Naive thymus-derived CD8-positive, alpha-beta T cell (primary cell): ENCODE data around the gene ALG12. TPM values are rescaled to one million over a fixed set of nuclear protein-coding genes. Genes with fewer than 3 reads are reported as not detected.

Experiments used
- ATAC-seq, 2 donors: fragments of 150-1000 bp; cut with Tn5 transposase in 1 of 2; sonication (Bioruptor Pico), chemical (Tn5 transposase) in 1 of 2; 1 replicate in 1 of 2; 2 replicates in 1 of 2; pipeline ENCODE4 v1.10.0; 2021; ENCODE audit warnings: mild to moderate bottlenecking in 2 of 2, moderate library complexity in 2 of 2
- POLR2A ChIA-PET: fragments of 350-600 bp; sonication (Branson Sonifier 250); formaldehyde crosslinking; loops from one replicate; lab custom pipeline; 2021; ENCODE audit warnings: antibody characterized with exemption; lab: Charles Lee
- DNase-seq, 10 donors: peaks; one replicate each; pipeline versions ENCODE4 v3.0.0 to v3.0.0-alpha.2; 2020 to 2022
- H3K27ac Mint-ChIP-seq, 10 donors: one replicate each; pipeline ENCODE4 v1.8.0; 2020 to 2022; ENCODE audit warnings: mild to moderate bottlenecking in 10 of 10, mixed read lengths in 10 of 10, moderate library complexity in 4 of 10, inconsistent platforms in 1 of 10
- H3K27me3 Mint-ChIP-seq, 5 donors: one replicate each; pipeline ENCODE4 v1.8.0; 2021 to 2022; ENCODE audit warnings: mixed read lengths in 5 of 5
- H3K36me3 Mint-ChIP-seq, 3 donors: one replicate each; pipeline ENCODE4 v1.8.0; 2020 to 2022; ENCODE audit warnings: mixed read lengths in 3 of 3, mild to moderate bottlenecking in 2 of 3, inconsistent platforms in 1 of 3
- H3K4me1 Mint-ChIP-seq, 4 donors: one replicate each; pipeline ENCODE4 v1.8.0; 2021 to 2022; ENCODE audit warnings: mixed read lengths in 4 of 4
- H3K4me3 Mint-ChIP-seq, 10 donors: one replicate each; pipeline ENCODE4 v1.8.0; 2020 to 2022; ENCODE audit warnings: mild to moderate bottlenecking in 10 of 10, mixed read lengths in 10 of 10, moderate library complexity in 6 of 10, inconsistent platforms in 1 of 10
- H3K9me3 Mint-ChIP-seq, 9 donors: one replicate each; pipeline ENCODE4 v1.8.0; 2020 to 2022; ENCODE audit warnings: mixed read lengths in 9 of 9, mild to moderate bottlenecking in 3 of 9, inconsistent platforms in 1 of 9, moderate library complexity in 1 of 9
- polyA plus RNA-seq, 3 donors: library from polyadenylated mRNA; unstranded; fragments of 300-500 nt; fragmentation: Illumina TruSeq; gene quantifications; one replicate each; pipeline ENCODE4 v1.2.3, GENCODE V29; 2021
- total RNA-seq, 8 experiments: library from RNA in 2 of 8; stranded (reverse) in 2 of 8; gene quantifications; one replicate each; pipeline ENCODE4 v1.2.3 and lab custom pipeline; 2021 to 2026

ALG12 gene
- total and polyA plus RNA-seq, 5 experiments from 2014 or later, result 10.8 to 23.6 (median 17.0) TPM

DNA sequence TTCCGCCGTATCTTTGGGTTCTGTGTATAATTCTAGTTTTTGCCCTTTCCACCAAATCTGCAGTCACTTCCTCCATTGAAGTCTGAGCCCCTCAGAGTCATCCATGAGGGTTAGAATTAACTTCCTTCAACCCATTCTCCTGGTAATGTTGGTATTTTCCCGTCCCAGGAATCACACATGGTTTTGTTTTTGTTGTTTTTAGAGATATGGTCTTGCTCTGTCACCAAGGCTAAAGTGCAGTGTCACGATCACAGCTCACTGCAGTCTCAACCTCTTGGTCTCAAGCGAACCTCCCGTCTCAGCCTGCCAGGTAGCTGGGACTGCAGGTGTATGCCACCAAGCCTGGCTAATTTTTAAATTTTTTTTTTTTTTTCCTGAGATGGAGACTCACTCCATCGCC lies 45.9 kb downstream of the ALG12 start:
- peaks cover 18 to 39% (median 28%) of the 10 kb centered on the region in 3 donors for H3K36me3 Mint-ChIP-seq
- peaks cover 27 to 66% (median 54%) of the 10 kb centered on the region in 4 donors for H3K4me1 Mint-ChIP-seq
- peaks cover 0 to 24% (median 12%) of the 10 kb centered on the region in 9 donors for H3K9me3 Mint-ChIP-seq
- peak overlapping the region in 5 of 10 donors; percentile 3 to 68 (median 12) for H3K27ac Mint-ChIP-seq
- no peaks in the 10 kb centered on the region for H3K27me3 Mint-ChIP-seq
- H3K4me3 Mint-ChIP-seq, result no peak overlapping the region
- DNase-seq, result no peak
- POLR2A ChIA-PET, result no interaction called here
- no peak for ATAC-seq

DNA sequence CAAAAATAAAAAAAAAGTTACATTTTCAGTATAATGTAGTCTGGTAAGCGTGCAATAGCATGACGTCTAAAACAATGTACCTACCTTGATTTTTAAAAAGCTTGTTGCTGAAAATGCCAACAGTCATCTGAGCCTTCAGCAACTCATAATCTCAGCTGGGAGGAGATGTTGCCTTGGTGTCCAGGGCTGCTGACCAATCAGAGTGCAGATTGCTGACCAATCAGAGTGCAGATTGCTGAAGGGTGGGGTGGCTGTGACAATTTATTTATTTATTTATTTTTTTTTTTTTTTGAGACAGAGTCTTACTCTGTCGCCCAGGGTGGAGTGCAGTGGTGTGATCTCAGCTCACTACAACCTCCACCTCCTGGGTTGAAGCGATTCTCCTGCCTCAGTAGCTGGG lies 46.8 kb downstream of the ALG12 start:
- POLR2A ChIA-PET, result interaction anchor here (0.6 to 0.7 kb wide), 2 partner anchors 59 to 110 kb away, joined by 3 to 5 read pairs; no protein-coding TSS in a partner anchor
- Mint-ChIP-seq H3K27me3 (no peaks in the 10 kb centered on the region), H3K27ac (peak overlapping the region in 2 of 10 donors; percentile 25 to 62), H3K4me3 (no peak overlapping the region), H3K9me3 (peaks cover 1 to 33% (median 18%) of the 10 kb centered on the region in 9 donors), H3K36me3 (peaks cover 27 to 43% (median 36%) of the 10 kb centered on the region in 3 donors), H3K4me1 (peaks cover 29 to 67% (median 61%) of the 10 kb centered on the region in 4 donors)
- ATAC-seq (no peak), DNase-seq (no peak)

DNA sequence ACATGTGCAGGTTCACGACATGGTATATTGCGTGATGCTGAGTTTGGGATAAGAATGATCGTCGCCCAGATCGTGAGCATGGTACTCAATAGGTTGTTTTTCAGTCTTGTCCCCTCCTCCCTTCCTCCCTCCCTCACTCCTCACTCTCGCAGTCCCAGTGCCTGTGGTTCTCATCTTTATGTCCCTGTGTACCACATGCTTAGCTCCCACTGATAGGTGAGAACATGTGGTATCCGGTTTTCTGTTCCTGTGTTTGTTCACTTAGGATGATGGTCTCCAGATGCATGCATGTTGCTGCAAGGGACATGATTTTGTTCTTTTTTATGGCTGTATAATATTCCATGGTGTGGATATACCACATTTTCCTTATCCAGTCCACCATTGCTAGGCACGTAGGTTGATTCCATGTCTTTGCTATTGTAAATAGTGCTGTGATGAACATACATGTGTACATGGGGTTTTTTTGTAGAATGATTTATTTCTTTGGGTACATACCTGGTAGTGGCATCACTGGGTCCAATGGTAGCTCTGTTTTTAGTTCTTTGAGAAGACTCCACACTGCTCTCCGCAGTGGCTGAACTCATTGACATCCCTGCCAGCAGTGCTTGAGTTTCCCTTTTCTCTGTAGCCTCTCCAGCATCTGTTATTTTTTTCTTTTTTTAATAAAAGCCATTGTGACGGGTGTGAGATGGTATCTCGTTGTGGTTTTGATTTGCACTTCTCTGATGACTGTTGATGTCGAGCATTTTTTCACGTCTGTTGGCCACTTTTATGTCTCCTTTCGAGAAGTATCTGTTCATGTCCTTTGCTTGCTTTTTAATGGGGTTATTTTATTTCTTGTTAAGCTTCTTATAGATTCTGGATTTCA lies 48.2 kb downstream of the ALG12 start:
- Mint-ChIP-seq H3K4me1 (peaks cover 25 to 72% (median 58%) of the 10 kb centered on the region in 4 donors), H3K9me3 (peaks cover 1 to 42% (median 28%) of the 10 kb centered on the region in 9 donors), H3K27me3 (no peaks in the 10 kb centered on the region), H3K4me3 (peak overlapping the region in 9 of 10 donors; percentile 5 to 59 (median 35)), H3K27ac (peak overlapping the region in 9 of 10 donors; percentile 49 to 90 (median 76)), H3K36me3 (peaks cover 38 to 44% (median 42%) of the 10 kb centered on the region in 3 donors)
- ATAC-seq (peak; percentile 73 to 85), DNase-seq (peak in 4 of 10 donors; percentile 30 to 52 (median 50))
- POLR2A ChIA-PET, result interaction anchor here (0.5 to 0.7 kb wide), 2 partner anchors 16 to 134 kb away, joined by 3 to 7 read pairs; no protein-coding TSS in a partner anchor

DNA sequence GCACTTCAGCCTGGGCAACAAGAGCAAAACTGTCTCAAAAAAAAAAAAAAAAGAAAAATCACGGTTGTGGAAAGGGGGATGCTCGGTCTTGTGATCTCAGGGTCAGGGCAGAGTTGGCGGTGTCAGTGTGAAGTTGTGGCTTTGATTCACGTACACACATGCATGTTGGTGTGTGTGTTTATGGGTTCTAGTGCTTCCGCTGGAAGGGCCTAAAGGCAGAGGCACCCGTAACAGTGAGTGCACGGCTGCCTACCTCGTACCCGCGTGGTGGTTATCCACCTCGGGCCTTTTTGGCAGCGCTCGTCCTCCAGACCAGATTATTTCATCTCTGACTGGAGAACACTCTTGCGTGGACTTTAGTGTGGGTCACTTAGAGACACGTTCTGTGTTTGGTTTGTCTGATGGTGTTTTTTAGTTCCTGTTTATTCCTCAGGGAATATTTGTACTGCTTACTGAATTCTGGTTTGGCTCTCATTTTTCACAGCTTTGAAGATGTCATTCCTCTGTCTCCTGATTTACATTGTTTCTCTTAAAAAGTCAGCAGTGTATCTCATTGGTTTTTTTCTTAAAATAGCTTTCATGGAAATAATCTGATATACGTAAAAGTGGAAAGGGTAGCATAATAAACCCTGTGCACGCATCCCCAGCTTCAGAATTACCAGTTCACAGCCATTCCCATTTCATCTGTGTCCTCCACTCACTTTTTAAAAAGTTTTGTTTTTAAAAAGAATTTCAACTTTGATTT lies 49.0 kb downstream of the ALG12 start:
- H3K36me3 Mint-ChIP-seq, result peaks cover 37 to 42% (median 38%) of the 10 kb centered on the region in 3 donors
- no peaks in the 10 kb centered on the region for H3K27me3 Mint-ChIP-seq
- peaks cover 26 to 70% (median 57%) of the 10 kb centered on the region in 4 donors for H3K4me1 Mint-ChIP-seq
- no peak for DNase-seq
- H3K4me3 Mint-ChIP-seq, result peak overlapping the region in 6 of 10 donors; percentile 9 to 57 (median 40)
- POLR2A ChIA-PET, result interaction anchor here (0.7 to 1.2 kb wide), 3 partner anchors 15 to 517 kb away, joined by 3 to 6 read pairs (median 5); partner anchors contain the start of genes ALG12 and CRELD2
- peaks cover 1 to 44% (median 28%) of the 10 kb centered on the region in 9 donors for H3K9me3 Mint-ChIP-seq
- no peak for ATAC-seq
- peak overlapping the region in 8 of 10 donors; percentile 20 to 90 (median 68) for H3K27ac Mint-ChIP-seq

DNA sequence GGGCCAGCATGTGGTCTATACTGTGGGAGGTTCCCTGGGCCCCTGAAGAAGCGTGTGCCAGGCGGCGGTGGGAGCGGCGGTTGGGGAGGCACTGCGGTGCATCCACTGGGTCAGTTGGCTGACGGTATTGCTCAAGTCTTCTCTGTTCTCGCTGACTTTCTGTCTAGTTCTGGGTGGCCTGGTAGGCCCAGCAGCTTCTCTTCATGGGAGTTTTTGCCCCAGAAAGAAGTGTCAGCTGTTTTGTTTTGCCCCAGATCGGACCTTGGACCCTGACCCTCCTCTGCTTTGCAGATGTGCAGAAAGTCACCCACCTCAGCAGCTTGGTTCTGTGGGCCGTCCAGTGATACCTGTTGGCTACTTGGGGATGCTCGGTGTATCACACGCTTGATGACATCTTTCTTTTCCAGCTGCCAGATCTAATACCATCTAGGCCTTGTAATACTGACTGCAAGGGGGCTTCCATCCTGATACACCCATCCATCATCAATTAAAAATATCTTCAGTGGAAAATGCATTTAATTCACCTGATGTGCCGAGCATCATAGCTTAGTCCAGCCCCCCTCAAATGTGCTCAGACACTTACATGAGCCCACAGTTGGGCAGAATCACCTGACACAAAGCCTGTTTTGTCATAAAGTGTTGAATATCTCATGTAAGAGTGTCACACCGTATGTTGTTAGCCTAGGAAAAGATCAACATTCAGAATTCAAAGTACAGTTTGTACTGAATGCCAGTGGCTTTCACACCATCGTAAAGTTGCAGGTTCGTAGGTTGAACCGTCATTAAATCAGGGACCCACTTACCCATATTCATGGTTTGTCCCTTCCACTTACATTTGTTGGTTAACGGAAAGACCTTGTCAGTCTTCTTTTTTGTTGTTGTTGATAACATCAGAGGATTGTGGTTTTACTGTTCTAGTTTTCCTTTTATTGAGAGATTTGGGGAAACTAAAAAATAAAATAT lies 50.7 kb downstream of the ALG12 start:
- DNase-seq, result no peak
- Mint-ChIP-seq H3K9me3 (peaks cover 1 to 44% (median 28%) of the 10 kb centered on the region in 9 donors), H3K4me1 (peaks cover 30 to 69% (median 55%) of the 10 kb centered on the region in 4 donors), H3K27me3 (no peaks in the 10 kb centered on the region), H3K36me3 (peaks cover 29 to 39% (median 32%) of the 10 kb centered on the region in 3 donors), H3K27ac (peak overlapping the region in 8 of 10 donors; percentile 2 to 90 (median 75)), H3K4me3 (peak overlapping the region in 7 of 10 donors; percentile 7 to 63 (median 20))
- POLR2A ChIA-PET, result interaction anchor here (1.2 kb wide), 1 partner anchor 51 kb away, joined by 5 read pairs; the partner anchor contains the start of genes ALG12 and CRELD2
- peak in 1 of 2 donors; percentile 24 for ATAC-seq

DNA sequence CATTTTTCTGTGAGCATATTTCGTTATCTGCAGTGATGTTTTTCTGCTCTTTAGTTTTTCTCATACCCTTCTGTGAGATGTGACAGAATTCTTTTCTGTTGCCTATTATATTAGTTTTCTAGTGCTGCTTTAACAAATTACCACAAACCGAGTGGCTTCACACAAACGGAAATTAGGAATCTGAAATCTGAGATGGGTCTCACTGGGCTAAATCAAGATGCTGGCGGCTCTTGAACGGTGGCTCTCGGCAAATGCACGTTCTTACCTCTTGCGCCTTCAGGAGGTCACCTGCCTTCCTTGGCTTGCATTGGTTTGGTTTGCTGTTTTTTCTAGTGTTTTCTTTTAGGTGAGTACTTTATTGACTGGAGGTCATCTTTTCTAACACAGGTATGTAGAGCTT lies 51.6 kb downstream of the ALG12 start:
- Mint-ChIP-seq H3K9me3 (peaks cover 1 to 44% (median 28%) of the 10 kb centered on the region in 9 donors), H3K27ac (peak overlapping the region in 5 of 10 donors; percentile 2 to 76 (median 66)), H3K27me3 (no peaks in the 10 kb centered on the region), H3K36me3 (peaks cover 29 to 39% (median 32%) of the 10 kb centered on the region in 3 donors), H3K4me3 (peak overlapping the region in 3 of 10 donors; percentile 10 to 42 (median 16)), H3K4me1 (peaks cover 31 to 71% (median 56%) of the 10 kb centered on the region in 4 donors)
- POLR2A ChIA-PET, result no interaction called here
- DNase-seq (no peak), ATAC-seq (no peak)

DNA sequence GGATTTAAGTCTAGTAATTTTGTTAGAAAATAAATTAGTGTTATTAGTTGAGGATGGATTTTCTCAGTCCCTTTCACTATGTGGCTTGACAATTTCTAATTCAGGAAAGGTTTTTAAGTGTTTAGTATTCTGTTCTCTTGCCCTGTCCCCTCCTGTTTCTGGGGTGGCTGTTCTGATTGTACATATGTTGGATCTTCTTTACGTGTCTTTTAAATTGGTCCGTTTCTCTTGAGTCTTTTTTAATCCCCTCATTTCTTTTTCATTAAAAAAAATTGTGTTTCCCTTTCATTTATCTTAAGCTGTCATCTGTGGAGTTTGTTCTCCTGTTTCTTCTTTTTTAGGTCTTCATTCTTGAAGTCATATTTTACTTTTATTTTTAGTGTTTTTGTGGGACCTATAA lies 52.1 kb downstream of the ALG12 start:
- H3K36me3 Mint-ChIP-seq, result peaks cover 29 to 39% (median 32%) of the 10 kb centered on the region in 3 donors
- peaks cover 31 to 75% (median 60%) of the 10 kb centered on the region in 4 donors for H3K4me1 Mint-ChIP-seq
- no peak for ATAC-seq
- peak overlapping the region in 1 of 10 donors; percentile 8 for H3K4me3 Mint-ChIP-seq
- H3K9me3 Mint-ChIP-seq, result peaks cover 1 to 44% (median 28%) of the 10 kb centered on the region in 9 donors
- H3K27me3 Mint-ChIP-seq, result no peaks in the 10 kb centered on the region
- DNase-seq, result no peak
- H3K27ac Mint-ChIP-seq, result peak overlapping the region in 1 of 10 donors; percentile 76
- POLR2A ChIA-PET, result interaction anchor here (0.7 kb wide), 1 partner anchor 200 kb away, joined by 4 read pairs; no protein-coding TSS in a partner anchor

DNA sequence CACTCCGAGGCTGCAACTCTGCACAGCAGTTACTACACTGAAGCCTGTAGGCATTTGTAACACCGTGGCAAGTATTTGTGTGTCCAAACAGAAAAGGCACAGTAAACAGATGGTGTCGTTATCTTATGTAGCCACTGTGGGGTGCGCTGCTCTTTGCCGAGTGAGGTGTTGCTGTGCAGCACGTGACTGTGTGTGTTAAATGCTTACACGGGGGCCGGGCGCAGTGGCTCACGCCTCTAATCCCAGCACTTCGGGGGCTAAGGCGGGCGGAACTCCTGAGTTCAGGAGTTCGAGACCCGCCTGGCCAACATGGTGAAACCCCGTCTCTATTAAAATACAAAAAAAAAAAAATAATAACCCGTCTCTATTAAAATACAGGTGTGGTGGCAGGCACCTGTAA lies 53.1 kb downstream of the ALG12 start:
- no peak overlapping the region for H3K4me3 Mint-ChIP-seq
- DNase-seq, result no peak
- POLR2A ChIA-PET, result interaction anchor here (0.7 kb wide), 1 partner anchor 8 kb away, joined by 4 read pairs; no protein-coding TSS in a partner anchor
- H3K27ac Mint-ChIP-seq, result no peak overlapping the region
- ATAC-seq, result no peak
- H3K36me3 Mint-ChIP-seq, result peaks cover 27 to 38% (median 32%) of the 10 kb centered on the region in 3 donors
- no peaks in the 10 kb centered on the region for H3K27me3 Mint-ChIP-seq
- H3K4me1 Mint-ChIP-seq, result peaks cover 30 to 76% (median 59%) of the 10 kb centered on the region in 4 donors
- H3K9me3 Mint-ChIP-seq, result peaks cover 1 to 39% (median 26%) of the 10 kb centered on the region in 9 donors

DNA sequence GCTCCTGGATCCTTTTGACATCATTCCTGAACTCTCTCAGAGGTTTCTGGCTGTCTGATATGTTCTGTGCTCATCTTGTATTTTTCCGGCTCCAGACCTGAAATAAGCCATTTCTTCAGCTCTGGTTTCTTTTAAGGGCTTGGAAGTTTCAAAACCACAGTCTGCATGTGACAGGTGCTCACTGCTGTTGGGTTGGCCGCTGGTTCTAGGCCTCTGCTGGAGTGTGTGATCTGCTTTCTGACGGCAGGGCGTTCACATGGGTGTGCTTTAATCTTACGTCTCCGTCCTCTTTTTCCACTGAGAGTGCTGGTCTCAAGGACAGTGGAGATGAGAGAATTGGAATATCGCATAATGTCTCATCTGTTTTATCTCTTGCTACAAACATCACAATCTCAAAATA lies 54.3 kb downstream of the ALG12 start:
- peak; percentile 60 to 73 for ATAC-seq

DNA sequence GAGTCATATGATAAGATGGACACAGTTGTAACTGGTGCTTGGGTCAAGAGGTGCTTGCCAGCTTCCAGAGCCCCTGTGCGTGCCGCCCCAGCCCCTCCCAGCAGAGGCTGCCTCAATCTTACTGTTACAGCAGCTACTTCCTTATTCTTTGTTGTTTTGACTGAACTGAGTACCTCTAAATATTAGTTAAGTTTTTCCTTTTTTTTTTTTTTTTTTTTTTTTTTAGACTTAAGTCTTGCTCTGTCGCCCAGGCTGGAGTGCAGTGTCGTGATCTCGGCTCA lies 55.8 kb downstream of the ALG12 start:
- Mint-ChIP-seq H3K4me3 (peak overlapping the region in 3 of 10 donors; percentile 13 to 43 (median 18)), H3K36me3 (peaks cover 19 to 21% (median 20%) of the 10 kb centered on the region in 3 donors), H3K27me3 (no peaks in the 10 kb centered on the region), H3K27ac (peak overlapping the region in 6 of 10 donors; percentile 20 to 81 (median 47)), H3K9me3 (peaks cover 0 to 21% (median 18%) of the 10 kb centered on the region in 9 donors), H3K4me1 (peaks cover 32 to 65% (median 52%) of the 10 kb centered on the region in 4 donors)
- ATAC-seq (peak in 1 of 2 donors; percentile 28), DNase-seq (no peak)
- POLR2A ChIA-PET, result no interaction called here

More for the DNA sequence above, 54.3 kb downstream of the ALG12 start:
- peaks cover 30 to 68% (median 52%) of the 10 kb centered on the region in 4 donors for H3K4me1 Mint-ChIP-seq
- H3K9me3 Mint-ChIP-seq, result peaks cover 0 to 31% (median 18%) of the 10 kb centered on the region in 9 donors
- no peaks in the 10 kb centered on the region for H3K27me3 Mint-ChIP-seq
- no peak for DNase-seq
- peaks cover 21 to 26% (median 23%) of the 10 kb centered on the region in 3 donors for H3K36me3 Mint-ChIP-seq
- POLR2A ChIA-PET, result interaction anchor here (1.1 kb wide), 1 partner anchor 9 kb away, joined by 4 read pairs; no protein-coding TSS in a partner anchor
- H3K27ac Mint-ChIP-seq, result peak overlapping the region in 9 of 10 donors; percentile 16 to 87 (median 73)
- H3K4me3 Mint-ChIP-seq, result peak overlapping the region in 5 of 10 donors; percentile 2 to 56 (median 21)
